H9 (cell line): Measurements from ENCODE around the gene RIOK1. TPM values are rescaled to one million over a fixed set of nuclear protein-coding genes. Genes with fewer than 3 reads are reported as not detected.
A peak's percentile ranks its signal among the peaks of the same experiment; 100 is the strongest.

Source experiments
- DNase-seq: peaks from one replicate; pipeline ENCODE4 v3.0.0-alpha.2; 2017
- H2AFZ ChIP-seq: one replicate; pipeline ENCODE4 v1.6.1; 2013; ENCODE audit warnings: mild to moderate bottlenecking, low read length, control low read depth, moderate library complexity
- H2AK5ac ChIP-seq: 2 replicates; pipeline ENCODE4 v1.6.1; 2013; ENCODE audit warnings: low read length, control low read depth, mixed read lengths; ENCODE audit not compliant: insufficient read length
- H2BK120ac ChIP-seq: one replicate; pipeline ENCODE4 v1.6.1; 2013; ENCODE audit warnings: low read depth, mild to moderate bottlenecking, low read length, control low read depth, inconsistent platforms; ENCODE audit not compliant: poor library complexity, severe bottlenecking
- H2BK12ac ChIP-seq: 2 replicates; pipeline ENCODE4 v1.6.1; 2013; ENCODE audit warnings: low read length, control low read depth, mixed read lengths, low read depth; ENCODE audit not compliant: insufficient read length
- H2BK15ac ChIP-seq: 2 replicates; pipeline ENCODE4 v1.6.1; 2013; ENCODE audit warnings: low read depth, low read length, control low read depth
- H2BK20ac ChIP-seq: one replicate; pipeline ENCODE4 v1.6.1; 2013; ENCODE audit warnings: low read depth, mild to moderate bottlenecking, low read length, control low read depth, inconsistent platforms; ENCODE audit not compliant: poor library complexity, severe bottlenecking
- H2BK5ac ChIP-seq: 2 replicates; pipeline ENCODE4 v1.6.1; 2013; ENCODE audit warnings: low read length, control low read depth, mixed read lengths; ENCODE audit not compliant: insufficient read length
- H3K14ac ChIP-seq: 2 replicates; pipeline ENCODE4 v1.6.1; 2013; ENCODE audit warnings: low read length, control low read depth; ENCODE audit not compliant: insufficient read depth
- H3K18ac ChIP-seq: 2 replicates; pipeline ENCODE4 v1.6.1; 2013; ENCODE audit warnings: low read depth, mild to moderate bottlenecking, mixed read lengths, low read length, control low read depth; ENCODE audit not compliant: insufficient read length
- H3K23ac ChIP-seq: 2 replicates; pipeline ENCODE4 v1.6.1; 2013; ENCODE audit warnings: low read length, control low read depth, mixed read lengths, low read depth; ENCODE audit not compliant: insufficient read length
- H3K23me2 ChIP-seq: 2 replicates; pipeline ENCODE4 v1.6.1; 2013; ENCODE audit warnings: low read depth, mild to moderate bottlenecking, mixed read lengths, low read length, control low read depth; ENCODE audit not compliant: insufficient read length, poor library complexity, severe bottlenecking
- H3K27ac ChIP-seq: 2 replicates; pipeline ENCODE4 v1.5.1; 2013; ENCODE audit warnings: low read length, control low read depth, mixed read lengths, low read depth; ENCODE audit not compliant: insufficient read length
- H3K27me3 ChIP-seq: 2 replicates; pipeline ENCODE4 v1.6.1; 2013; ENCODE audit warnings: low read length, control low read depth, inconsistent platforms; ENCODE audit not compliant: insufficient read depth
- H3K4ac ChIP-seq: 2 replicates; pipeline ENCODE4 v1.6.1; 2013; ENCODE audit warnings: low read depth, mild to moderate bottlenecking, control low read depth, inconsistent platforms, low read length, moderate library complexity
- H3K4me1 ChIP-seq: 2 replicates; pipeline ENCODE4 v1.6.1; 2013; ENCODE audit warnings: low read length, control low read depth, inconsistent platforms; ENCODE audit not compliant: insufficient read depth
- H3K4me2 ChIP-seq: 2 replicates; pipeline ENCODE4 v1.6.1; 2013; ENCODE audit warnings: low read length, control low read depth, mixed read lengths; ENCODE audit not compliant: insufficient read length, insufficient read depth
- H3K56ac ChIP-seq: 2 replicates; pipeline ENCODE4 v1.6.1; 2013; ENCODE audit warnings: low read depth, mild to moderate bottlenecking, mixed read lengths, low read length, control low read depth; ENCODE audit not compliant: insufficient read length
- H3K79me1 ChIP-seq: 2 replicates; pipeline ENCODE4 v1.6.1; 2013; ENCODE audit warnings: low read depth, mild to moderate bottlenecking, moderate library complexity, low read length, control low read depth, inconsistent platforms; ENCODE audit not compliant: insufficient read depth, poor library complexity, severe bottlenecking
- H3K79me2 ChIP-seq: 2 replicates; pipeline ENCODE4 v1.6.1; 2013; ENCODE audit warnings: low read length, control low read depth, inconsistent platforms; ENCODE audit not compliant: insufficient read depth
- H3K9ac ChIP-seq: 2 replicates; pipeline ENCODE4 v1.6.1; 2013; ENCODE audit warnings: low read length, control low read depth, mixed read lengths; ENCODE audit not compliant: insufficient read length; ENCODE audit errors: extremely low read depth
- H3K9me3 ChIP-seq: one replicate; pipeline ENCODE4 v1.6.1; 2013; ENCODE audit warnings: low read depth, low read length, inconsistent platforms; ENCODE audit not compliant: control insufficient read depth
- H3T11ph ChIP-seq: one replicate; pipeline ENCODE4 v1.6.1; 2013; ENCODE audit warnings: mild to moderate bottlenecking, low read length, control low read depth, inconsistent platforms
- H4K20me1 ChIP-seq: one replicate; pipeline ENCODE4 v1.6.1; 2013; ENCODE audit not compliant: control insufficient read depth, insufficient read length, insufficient read depth
- H4K5ac ChIP-seq: 2 replicates; pipeline ENCODE4 v1.6.1; 2013; ENCODE audit warnings: low read depth, mild to moderate bottlenecking, mixed read lengths, low read length, control low read depth; ENCODE audit not compliant: insufficient read length
- H4K8ac ChIP-seq: replicated peaks from 2 replicates; pipeline ENCODE4 v1.6.1; 2013; ENCODE audit warnings: low read length, control low read depth, mixed read lengths, low read depth; ENCODE audit not compliant: insufficient read length
- H4K91ac ChIP-seq: 2 replicates; pipeline ENCODE4 v1.6.1; 2013; ENCODE audit warnings: low read depth, mild to moderate bottlenecking, moderate library complexity, mixed read lengths, low read length, control low read depth; ENCODE audit not compliant: insufficient read length
- H3K27ac Mint-ChIP-seq, 3 experiments: 2 replicates in 2 of 3; 3 replicates in 1 of 3; pipeline ENCODE4 v1.8.0; 2020 to 2021; ENCODE audit warnings: mixed read lengths in 3 of 3, mild to moderate bottlenecking in 1 of 3, moderate library complexity in 1 of 3
- H3K27me3 Mint-ChIP-seq: 2 replicates; pipeline ENCODE4 v1.8.0; 2021; ENCODE audit warnings: low read depth, mild to moderate bottlenecking, moderate library complexity, mixed read lengths
- H3K36me3 Mint-ChIP-seq, 3 experiments: 2 replicates in 2 of 3; 3 replicates in 1 of 3; pipeline ENCODE4 v1.8.0; 2020 to 2021; ENCODE audit warnings: low read depth in 3 of 3, mixed read lengths in 3 of 3; ENCODE audit not compliant: insufficient read depth in 1 of 3
- H3K4me1 Mint-ChIP-seq, 2 experiments: 2 replicates each; pipeline ENCODE4 v1.8.0; 2020; ENCODE audit warnings: mixed read lengths in 2 of 2
- H3K4me3 Mint-ChIP-seq, 2 experiments: 2 replicates in 1 of 2; 3 replicates in 1 of 2; pipeline ENCODE4 v1.8.0; 2020 to 2021; ENCODE audit warnings: mild to moderate bottlenecking in 2 of 2, mixed read lengths in 2 of 2, moderate library complexity in 1 of 2
- H3K9me3 Mint-ChIP-seq, 2 experiments: 2 replicates in 1 of 2; 3 replicates in 1 of 2; pipeline ENCODE4 v1.8.0; 2020; ENCODE audit warnings: mild to moderate bottlenecking in 2 of 2, mixed read lengths in 2 of 2, moderate library complexity in 1 of 2
- CTCF ChIP-seq: fragments of 200-600 bp; sonication (generic); conservative IDR thresholded peaks from 3 replicates; pipeline ENCODE4 v1.8.0; 2021; ENCODE audit warnings: antibody characterized with exemption, mild to moderate bottlenecking
- WGBS: extraction: QIAGEN DNeasy Blood & Tissue Kit; methylation state at CpG from one replicate; pipeline ENCODE4 v1.1.7; 2013; ENCODE audit warnings: missing lambda C conversion rate, low lambda C conversion rate, mixed read lengths; ENCODE audit not compliant: insufficient read length; ENCODE audit errors: extremely low coverage; 5-methylcytosine and 5-hydroxymethylcytosine counted together
- total RNA-seq: library from RNA; stranded (reverse); gene quantifications from 2 replicates; pipeline ENCODE4 v1.2.1, GENCODE V29; 2021

The RIOK1 gene
- total RNA-seq, 1 experiment from 2014 or later: 40.0 TPM

GRCh38 chr6:7461416-7461815 is 71.8 kb downstream of the RIOK1 start:
- Histone ChIP-seq H2BK12ac (no peak overlapping the region), H2BK20ac (no peak overlapping the region), H3K18ac (no peak overlapping the region), H2BK120ac (no peak overlapping the region), H4K20me1 (no peaks in the 10 kb centered on the region), H4K5ac (no peak overlapping the region), H3K27me3 (no peaks in the 10 kb centered on the region), H2BK5ac (no peak overlapping the region), H2BK15ac (no peak overlapping the region), H3K79me1 (no peaks in the 10 kb centered on the region), H3K27ac (no peak overlapping the region), H3K23me2 (no peaks in the 10 kb centered on the region), H3K9ac (no peak overlapping the region), H3T11ph (no peak overlapping the region), H4K8ac (no peak overlapping the region), H3K14ac (no peak overlapping the region), H3K4ac (no peak overlapping the region), H3K79me2 (no peaks in the 10 kb centered on the region), H2AK5ac (no peak overlapping the region), H3K23ac (no peak overlapping the region), H4K91ac (no peak overlapping the region), H3K9me3 (no peaks in the 10 kb centered on the region), H3K56ac (no peak overlapping the region), H2AFZ (no peak overlapping the region), H3K4me1 (no peaks in the 10 kb centered on the region), H3K4me2 (no peak overlapping the region)
- Mint-ChIP-seq H3K27ac (peak overlapping the region in 2 of 3 experiments; percentile 7 to 22; a peak in 2 of 7 replicates), H3K4me1 (peaks cover 10 to 11% of the 10 kb centered on the region in 2 experiments), H3K9me3 (peaks cover 0 to 2% of the 10 kb centered on the region in 2 experiments; a peak in 3 of 5 replicates), H3K36me3 (peaks cover 0 to 7% (median 6%) of the 10 kb centered on the region in 3 experiments; a peak in 1 of 7 replicates), H3K4me3 (no peak overlapping the region), H3K27me3 (no peaks in the 10 kb centered on the region; the same call in 1 of the 2 replicates)
- WGBS: no CpG with 5 or more reads among the region's 4 CpGs
- DNase-seq: no peak
- no peak for TF ChIP-seq CTCF
